HG02970 (cell line): ENCODE results near the gene RNF115.
"Not testable (repeated sequence)": the region's sequence is repeated elsewhere in the genome, so short reads cannot be mapped to it uniquely, and the experiment has no call there.

ENCODE experiments used
- ATAC-seq: cut with Tn5 transposase; IDR thresholded peaks from one replicate; pipeline ENCODE4 v1.9.1; 2021; ENCODE audit warnings: mild to moderate bottlenecking, moderate library complexity, moderate number of reproducible peaks; ENCODE audit not compliant: unreplicated experiment, low FRiP score

The RNF115 gene

GRCh38 chr1:145828367-145829026 is 4.6 kb upstream of the RNF115 start:
- no peak for ATAC-seq

DNA sequence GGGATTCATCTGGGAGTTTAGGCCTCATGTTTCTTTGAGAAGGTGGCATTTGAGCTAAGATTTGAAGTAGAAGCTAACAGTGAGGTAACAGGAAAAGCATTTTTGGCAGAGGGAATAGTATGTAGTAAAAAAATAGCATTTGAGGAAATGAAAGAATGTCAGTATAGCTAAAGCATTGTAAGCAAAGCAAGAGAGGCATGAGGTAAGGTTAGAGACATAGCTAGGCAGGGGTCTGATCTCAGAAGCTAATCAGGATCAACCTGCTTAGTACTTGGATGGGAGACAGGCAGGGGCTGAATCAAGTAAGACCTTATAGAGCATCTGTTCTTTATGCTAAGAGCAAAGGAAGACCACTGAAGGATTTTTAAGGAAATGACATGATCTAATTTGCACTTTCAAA is 4.1 kb upstream of the RNF115 start:
- no peak for ATAC-seq

GRCh38 chr1:145826030-145826429 is 2.1 kb upstream of the RNF115 start:
- ATAC-seq = no peak

GRCh38 chr1:145824499-145824842 is 576 bp upstream of the RNF115 start:
- ATAC-seq = no peak

GRCh38 chr1:145822779-145823331 is 1.0 kb downstream of the RNF115 start:
- not testable (repeated sequence) for ATAC-seq

DNA sequence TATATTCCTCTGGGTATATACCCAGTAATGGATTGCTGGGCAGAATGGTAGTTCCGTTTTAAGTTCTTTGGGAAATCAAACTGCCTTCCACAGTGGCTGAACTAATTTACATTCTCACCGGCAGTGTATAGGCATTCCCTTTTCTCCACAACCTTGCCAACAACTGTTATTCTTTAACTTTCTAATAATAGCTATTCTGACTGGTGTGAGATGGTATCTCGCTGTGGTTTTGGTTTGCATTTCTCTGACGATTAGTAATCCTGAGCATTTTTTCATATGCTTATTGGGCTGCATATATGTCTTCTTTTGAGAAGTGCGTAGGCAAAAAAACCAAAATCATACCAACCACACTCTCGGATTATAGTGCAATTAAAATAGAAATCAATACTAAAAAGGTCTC is 5.8 kb downstream of the RNF115 start:
- ATAC-seq = not testable (repeated sequence)

DNA sequence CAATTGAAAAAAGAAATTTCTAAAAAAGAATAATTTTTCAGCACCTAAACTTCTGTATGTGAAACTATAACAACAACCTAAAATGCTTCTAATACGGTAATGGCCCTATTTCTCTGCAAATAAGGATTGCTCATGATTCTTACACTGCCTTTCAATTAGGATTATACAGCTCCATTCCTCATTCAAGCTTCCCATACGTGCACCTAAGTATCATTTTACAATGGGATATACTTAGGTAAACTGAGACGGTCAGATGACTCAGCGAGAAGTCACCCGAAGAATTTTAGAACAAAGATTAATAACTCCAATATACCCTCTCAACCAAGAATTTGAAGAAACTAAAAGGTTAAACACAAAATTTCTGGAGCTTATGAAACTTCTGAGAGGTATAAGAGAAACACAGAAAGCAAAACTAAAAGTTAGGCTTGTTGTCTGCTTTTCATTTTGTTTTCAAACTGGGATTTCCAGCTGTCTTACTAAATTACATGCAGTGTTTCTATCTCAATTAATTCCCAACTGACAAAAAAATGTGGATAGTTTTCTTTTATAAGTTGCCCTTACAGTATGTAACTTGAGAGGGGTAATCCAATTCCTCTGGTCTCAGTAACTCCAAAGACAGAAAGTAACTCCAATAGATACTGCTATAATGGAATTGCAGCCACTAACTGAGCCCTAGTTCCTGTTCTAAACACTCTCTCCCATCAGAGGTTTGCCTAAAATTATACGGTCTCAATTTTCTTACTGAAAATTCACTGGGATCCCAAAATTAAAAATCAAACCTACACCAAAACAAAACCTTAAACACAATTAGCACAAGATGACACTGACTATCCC is 10.7 kb downstream of the RNF115 start:
- ATAC-seq = not testable (repeated sequence)

DNA sequence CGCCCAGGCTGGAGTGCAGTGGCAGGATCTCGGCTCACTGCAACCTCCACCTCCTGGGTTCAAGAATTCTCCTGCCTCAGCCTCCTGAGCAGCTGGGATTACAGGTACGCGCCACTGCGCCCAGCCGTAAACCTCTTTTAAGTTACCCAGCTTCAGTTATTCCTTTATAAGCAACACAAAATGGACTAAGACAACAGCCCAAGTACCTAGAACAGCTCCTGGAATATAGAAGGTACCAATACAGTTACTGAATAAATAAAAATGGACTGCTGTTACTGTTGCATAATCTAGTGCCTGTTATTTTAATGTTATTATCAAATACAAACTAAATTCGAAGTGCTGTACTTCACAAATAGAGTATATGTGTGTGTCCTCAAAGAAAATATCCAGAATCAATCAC is 17.1 kb downstream of the RNF115 start:
- no peak for ATAC-seq

DNA sequence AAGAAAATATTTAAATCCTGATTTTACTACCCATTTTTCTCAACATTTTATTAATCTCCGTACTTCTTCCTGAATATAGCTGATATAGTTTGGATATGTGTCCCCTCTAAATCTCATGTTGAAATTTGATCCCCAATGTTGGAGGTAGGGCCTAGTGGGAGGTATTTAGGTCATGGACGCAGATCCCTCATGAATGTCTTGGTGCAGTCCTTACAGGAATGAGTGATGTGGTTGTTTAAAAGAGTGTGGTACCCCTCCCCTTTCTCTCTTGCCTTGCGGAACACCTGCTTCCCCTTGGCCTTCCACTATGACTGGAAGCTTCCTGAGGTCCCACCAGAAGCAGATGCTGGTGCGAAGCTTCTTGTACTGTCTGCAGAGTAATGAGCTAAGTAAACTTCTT is 17.5 kb downstream of the RNF115 start:
- no peak for ATAC-seq

DNA sequence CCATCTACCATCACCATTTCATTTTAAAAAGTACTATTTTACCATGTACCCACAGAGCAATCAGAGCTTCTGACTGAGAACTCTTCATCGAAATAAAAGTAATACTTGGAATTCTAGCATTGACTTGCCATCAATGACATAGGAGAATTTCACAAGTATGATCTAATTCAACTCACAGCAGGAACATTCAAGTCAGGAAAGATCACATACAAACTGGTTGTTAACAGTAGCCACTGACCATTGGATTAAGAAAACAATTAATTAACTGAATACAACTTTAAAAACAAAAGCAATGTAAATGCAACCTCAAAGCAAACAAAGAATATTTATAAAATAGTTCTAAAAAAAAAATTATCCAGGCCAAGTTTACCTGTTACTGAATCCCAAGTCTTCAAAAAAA is 18.8 kb downstream of the RNF115 start:
- ATAC-seq = no peak

DNA sequence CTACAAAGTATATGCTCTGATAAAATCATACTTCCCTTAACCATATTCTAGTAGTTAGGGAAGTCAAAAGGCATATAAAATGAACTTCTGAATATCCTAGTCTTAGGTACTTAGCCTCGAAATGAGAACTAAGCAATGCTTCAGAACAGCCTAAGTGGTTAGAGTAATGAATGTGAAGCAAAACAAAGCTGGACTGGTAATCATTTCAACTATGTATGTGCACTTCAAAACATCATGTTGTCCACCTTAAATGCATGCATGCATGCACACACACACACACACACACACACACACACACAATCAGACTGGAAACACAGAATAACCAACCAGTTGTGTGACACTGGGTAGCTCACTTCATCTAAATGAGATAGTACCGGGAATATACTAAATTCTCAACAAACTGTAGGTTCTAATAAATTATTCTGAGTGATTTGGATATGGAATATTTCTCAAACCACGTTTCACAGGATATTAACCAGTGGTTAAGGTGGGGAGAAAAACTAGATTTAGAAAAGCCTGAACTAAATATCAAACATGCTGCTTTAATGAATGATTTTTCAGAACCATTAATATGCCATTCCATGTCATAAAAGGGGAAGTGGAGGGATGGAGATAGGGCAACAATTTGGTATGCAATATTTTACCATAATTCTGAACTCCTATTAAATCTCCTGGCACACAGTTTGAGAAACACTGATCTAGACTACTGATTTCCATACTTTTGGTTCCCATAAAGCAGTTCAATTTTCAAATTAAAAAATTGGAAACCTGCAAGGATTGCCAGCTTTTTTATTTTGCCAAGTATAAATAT is 19.5 kb downstream of the RNF115 start:
- ATAC-seq = no peak

GRCh38 chr1:145799806-145800205 is 24.1 kb downstream of the RNF115 start:
- no peak for ATAC-seq

DNA sequence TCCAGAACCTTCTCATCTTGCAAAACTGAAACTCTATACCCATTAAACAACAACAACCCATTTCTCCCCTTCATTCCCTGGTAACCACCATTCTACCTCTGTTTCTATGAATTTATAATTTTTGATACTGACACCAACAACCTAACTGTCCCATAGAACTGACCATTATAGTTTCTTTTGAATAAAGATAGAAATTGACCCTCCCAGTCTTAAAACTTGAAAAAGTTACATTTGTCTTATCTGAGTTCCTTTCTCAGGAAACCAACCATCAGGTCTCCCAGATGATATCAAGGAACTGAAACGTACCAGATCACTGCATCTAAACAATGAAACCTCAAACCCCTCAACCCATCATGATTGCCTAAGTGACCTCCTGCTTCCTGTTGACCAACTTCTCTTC is 27.1 kb downstream of the RNF115 start:
- no peak for ATAC-seq

DNA sequence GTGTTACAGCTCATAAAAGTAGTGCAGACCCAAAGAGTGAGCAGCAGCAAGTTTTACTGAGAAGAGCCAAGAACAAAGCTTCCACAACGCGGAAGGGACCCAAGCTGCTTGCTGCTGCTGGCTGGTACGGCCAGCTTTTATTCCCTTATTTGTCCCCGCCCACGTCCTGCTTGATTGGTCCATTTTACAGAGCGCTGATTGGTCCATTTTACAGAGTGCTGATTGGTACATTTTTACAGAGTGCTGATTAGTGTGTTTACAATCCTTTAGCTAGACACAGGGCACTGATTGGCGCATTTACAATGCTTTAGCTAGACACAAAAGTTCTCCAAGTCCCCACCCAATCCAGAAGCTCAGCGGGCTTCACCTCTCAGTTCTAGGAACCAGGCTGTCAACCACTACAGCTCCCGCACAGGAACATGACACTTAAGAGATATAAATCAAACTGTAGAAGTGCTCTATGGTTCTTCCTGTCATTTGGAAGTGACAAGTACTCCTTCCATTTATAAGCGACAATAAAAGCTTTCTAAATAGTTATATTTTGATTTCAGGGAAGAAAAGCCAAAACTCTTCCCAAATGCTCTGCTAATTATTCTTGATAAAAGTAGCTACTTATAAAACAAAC is 28.5 kb downstream of the RNF115 start:
- ATAC-seq = no peak

DNA sequence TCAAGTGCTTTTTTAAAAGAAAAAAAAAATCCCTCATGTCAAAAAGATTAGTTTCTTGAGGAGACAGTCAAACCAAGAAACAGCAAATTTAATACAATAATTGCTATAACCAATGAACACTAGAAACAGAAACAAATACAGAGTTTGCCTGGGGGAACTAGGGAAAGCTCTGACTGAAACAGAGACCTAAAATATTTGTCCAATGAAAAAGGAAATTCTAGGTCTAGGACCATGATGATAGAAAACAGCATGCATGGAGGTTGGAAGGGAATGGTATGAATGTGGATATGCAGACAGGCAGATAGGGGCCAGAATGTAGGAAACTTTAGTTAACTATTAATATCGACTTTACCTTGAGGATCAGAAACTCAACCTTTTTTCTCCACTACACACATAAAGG is 31.4 kb downstream of the RNF115 start:
- no peak for ATAC-seq

- ATAC-seq = not testable (repeated sequence)
Observed at GRCh38 chr1:145791860-145792259, 32.0 kb downstream of the RNF115 start.

- ATAC-seq = no peak
Observed at GRCh38 chr1:145788580-145788979, 35.3 kb downstream of the RNF115 start.

- ATAC-seq = no peak
Observed at GRCh38 chr1:145786271-145786670, 37.6 kb downstream of the RNF115 start.

GRCh38 chr1:145785547-145785946 is 38.3 kb downstream of the RNF115 start:
- no peak for ATAC-seq

DNA sequence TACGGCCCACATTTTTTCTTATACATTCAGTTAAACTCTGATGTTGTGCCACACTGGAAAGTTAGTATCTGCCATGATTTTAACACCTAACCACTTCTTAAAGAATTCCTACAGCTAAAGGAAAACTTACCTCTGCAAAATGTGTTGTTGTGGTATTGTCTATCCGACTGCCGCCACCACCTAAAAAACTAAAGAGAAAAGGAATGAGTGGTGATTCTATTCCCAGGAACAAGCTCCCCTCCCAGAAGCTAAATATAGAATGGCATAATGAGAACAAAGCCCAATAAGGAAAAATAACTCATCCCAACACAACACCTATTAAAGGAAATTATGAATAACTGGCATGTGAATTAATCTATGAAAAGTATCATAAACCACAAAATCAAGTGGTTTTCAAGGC is 39.5 kb downstream of the RNF115 start:
- no peak for ATAC-seq
